SU-DHL-6 (cell line): ENCODE results near the gene FLT3LG.

Experiments
- H2AFZ ChIP-seq: fragments of 200-600 bp; sonication (generic); 2 replicates; pipeline ENCODE4 v1.6.1; 2014; ENCODE audit warnings: low read depth, mild to moderate bottlenecking, moderate library complexity, mixed read lengths, antibody characterized with exemption, low read length; ENCODE audit not compliant: severe bottlenecking
- H3F3A ChIP-seq: fragments of 200-600 bp; shearing (Covaris generic); 2 replicates; pipeline ENCODE4 v1.6.0; 2016; ENCODE audit warnings: antibody characterized with exemption, mild to moderate bottlenecking; ENCODE audit not compliant: insufficient read depth
- H3K27ac ChIP-seq: fragments of 200-600 bp; sonication (generic); 2 replicates; pipeline ENCODE4 v1.5.1; 2016; ENCODE audit warnings: low read depth, mild to moderate bottlenecking, low read length, moderate library complexity, mixed read lengths
- H3K27me3 ChIP-seq: fragments of 200-600 bp; sonication (generic), shearing (Covaris generic); 2 replicates; pipeline ENCODE4 v1.6.0; 2014; ENCODE audit warnings: mild to moderate bottlenecking, low read length
- H3K36me3 ChIP-seq: fragments of 200-600 bp; sonication (generic); 2 replicates; pipeline ENCODE4 v1.6.1; 2014; ENCODE audit warnings: mild to moderate bottlenecking, low read length, mixed read lengths
- H3K4me2 ChIP-seq: fragments of 300-600, 200-600 bp; shearing (Covaris generic), sonication (generic); 2 replicates; pipeline ENCODE4 v1.6.0; 2014; ENCODE audit warnings: low read length, low read depth, mild to moderate bottlenecking; ENCODE audit not compliant: poor library complexity, severe bottlenecking
- H3K4me3 ChIP-seq: fragments of 200-600 bp; sonication (generic); 2 replicates; pipeline ENCODE4 v1.5.1; 2014; ENCODE audit warnings: antibody characterized with exemption, low read length, mild to moderate bottlenecking, mixed read lengths; ENCODE audit not compliant: insufficient read depth, poor library complexity, severe bottlenecking
- H3K79me2 ChIP-seq: fragments of 200-600 bp; sonication (generic); 2 replicates; pipeline ENCODE4 v1.6.1; 2014; ENCODE audit warnings: mild to moderate bottlenecking, low read length, moderate library complexity; ENCODE audit not compliant: insufficient read depth
- H3K9ac ChIP-seq: fragments of 200-600 bp; sonication (generic); 2 replicates; pipeline ENCODE4 v1.7.0; 2014; ENCODE audit warnings: mild to moderate bottlenecking, low read length
- H3K9me2 ChIP-seq: fragments of 200-600 bp; sonication (generic); replicated peaks from 2 replicates; pipeline ENCODE4 v1.6.1; 2014; ENCODE audit warnings: low read length; ENCODE audit not compliant: insufficient read depth
- H3K9me3 ChIP-seq: fragments of 200-600 bp; sonication (generic); 2 replicates; pipeline ENCODE4 v1.6.1; 2014; ENCODE audit warnings: low read length, mixed read lengths; ENCODE audit not compliant: insufficient read depth
- H4K20me1 ChIP-seq: fragments of 200-600 bp; sonication (generic); 2 replicates; pipeline ENCODE4 v1.6.1; 2014; ENCODE audit warnings: low read depth, mild to moderate bottlenecking, antibody characterized with exemption, low read length, moderate library complexity, mixed read lengths
- CTCF ChIP-seq: fragments of 200-600 bp; sonication (generic); IDR thresholded peaks from one replicate; pipeline ENCODE4 v1.5.1; 2017; ENCODE audit warnings: antibody characterized with exemption, mild to moderate bottlenecking, low read length, moderate library complexity; ENCODE audit not compliant: insufficient read depth, poor library complexity, severe bottlenecking
- EZH2phosphoT487 ChIP-seq: fragments of 200-600 bp; sonication (generic), shearing (Covaris generic); conservative IDR thresholded peaks from 2 replicates; pipeline ENCODE4 v1.6.1; 2018; ENCODE audit warnings: mild to moderate bottlenecking, antibody characterized with exemption, low read length, moderate library complexity, mixed read lengths

Gene FLT3LG

GRCh38 chr19:49490287-49491029 is 16.4 kb downstream of the FLT3LG start:
- Histone ChIP-seq H3K4me2 (peak overlapping the region; percentile 84), H3K4me3 (peak overlapping the region; percentile 98), H3K36me3 (peaks cover 35% of the 10 kb centered on the region), H2AFZ (no peak overlapping the region), H3F3A (peaks cover 73% of the 10 kb centered on the region), H4K20me1 (no peaks in the 10 kb centered on the region; the same call in 1 of the 2 replicates), H3K9ac (peak overlapping the region; percentile 100), H3K27me3 (no peaks in the 10 kb centered on the region), H3K79me2 (peaks cover 33% of the 10 kb centered on the region), H3K27ac (peak overlapping the region; percentile 91), H3K9me2 (no peaks in the 10 kb centered on the region), H3K9me3 (no peaks in the 10 kb centered on the region)
- TF ChIP-seq CTCF (no peak), EZH2phosphoT487 (no peak)

GRCh38 chr19:49491030-49491803 is 17.2 kb downstream of the FLT3LG start:
- Histone ChIP-seq H4K20me1 (no peaks in the 10 kb centered on the region; the same call in 1 of the 2 replicates), H3K36me3 (peaks cover 35% of the 10 kb centered on the region), H3K9me3 (no peaks in the 10 kb centered on the region), H3K79me2 (peaks cover 33% of the 10 kb centered on the region), H3K27ac (no peak overlapping the region), H3K9me2 (no peaks in the 10 kb centered on the region), H3K4me3 (no peak overlapping the region), H3K9ac (no peak overlapping the region), H3K27me3 (no peaks in the 10 kb centered on the region), H2AFZ (no peak overlapping the region), H3K4me2 (no peak overlapping the region), H3F3A (peaks cover 73% of the 10 kb centered on the region)
- TF ChIP-seq CTCF (no peak), EZH2phosphoT487 (no peak)

GRCh38 chr19:49491804-49492572 is 18.0 kb downstream of the FLT3LG start:
- Histone ChIP-seq H3K27me3 (no peaks in the 10 kb centered on the region), H3K9ac (no peak overlapping the region), H2AFZ (no peak overlapping the region), H3F3A (peaks cover 80% of the 10 kb centered on the region), H3K79me2 (peaks cover 40% of the 10 kb centered on the region), H3K36me3 (peaks cover 39% of the 10 kb centered on the region), H4K20me1 (no peaks in the 10 kb centered on the region; the same call in 1 of the 2 replicates), H3K4me2 (no peak overlapping the region), H3K9me3 (no peaks in the 10 kb centered on the region), H3K4me3 (no peak overlapping the region), H3K9me2 (no peaks in the 10 kb centered on the region), H3K27ac (peak overlapping the region; percentile 24)
- no peak for TF ChIP-seq CTCF
- TF ChIP-seq EZH2phosphoT487 = no peak
